OCI-LY1 (cell line): Measurements from ENCODE around the gene CLEC9A.
A peak's percentile ranks its signal among the peaks of the same experiment; 100 is the strongest.

Experiments used
- EZH2 ChIP-seq: fragments of 200-600 bp; sonication (generic), shearing (Covaris generic); IDR thresholded peaks from 2 replicates; pipeline ENCODE4 v1.8.0; 2017; ENCODE audit warnings: borderline replicate concordance, mixed run types, mild to moderate bottlenecking, antibody characterized with exemption, low read length, moderate library complexity, mixed read lengths
- TF ChIP-seq, protein P1 (sequence below): fragments of 200-600 bp; sonication (generic), shearing (Covaris generic); IDR thresholded peaks from 2 replicates; pipeline ENCODE4 v1.5.1; 2017; ENCODE audit warnings: mild to moderate bottlenecking, antibody characterized with exemption, low read length, moderate library complexity, mixed read lengths

DNA sequence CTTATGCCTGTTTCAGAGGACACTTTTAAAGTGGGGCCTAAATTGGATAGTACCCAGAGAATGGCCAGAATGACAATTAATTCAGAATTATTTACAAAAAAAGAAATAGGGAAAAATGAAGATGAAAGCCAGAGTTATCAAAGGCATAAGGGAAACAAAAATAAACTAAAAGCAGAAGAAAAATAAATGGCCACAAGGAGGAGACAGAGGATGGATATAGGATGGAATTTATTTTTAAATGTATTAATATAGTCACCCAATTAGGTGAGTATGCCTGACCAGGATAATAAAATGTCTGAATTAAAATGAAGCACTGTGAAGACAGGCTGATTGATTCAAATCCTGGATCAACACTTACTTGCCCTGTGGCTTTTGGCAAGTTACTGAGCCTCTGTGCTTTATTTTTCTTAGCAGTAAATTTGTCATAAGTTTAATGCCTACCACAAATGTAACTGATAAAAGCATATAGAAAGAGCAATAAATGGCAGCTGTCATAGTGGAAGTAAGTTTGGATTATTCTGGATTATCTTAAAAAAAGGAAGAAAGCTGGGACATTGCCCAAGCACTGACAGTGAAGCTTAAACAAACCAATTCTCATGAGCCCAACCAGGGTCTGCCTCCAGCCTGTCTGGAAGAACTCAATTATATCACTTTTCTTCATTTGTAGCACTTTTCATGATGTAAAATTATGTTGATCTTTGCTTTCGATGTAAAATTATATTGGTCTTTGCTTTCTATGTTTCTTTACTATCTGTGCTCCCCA is 3.5 kb downstream of the CLEC9A start:
- no peak for TF ChIP-seq EZH2
- TF ChIP-seq, protein P1, sequence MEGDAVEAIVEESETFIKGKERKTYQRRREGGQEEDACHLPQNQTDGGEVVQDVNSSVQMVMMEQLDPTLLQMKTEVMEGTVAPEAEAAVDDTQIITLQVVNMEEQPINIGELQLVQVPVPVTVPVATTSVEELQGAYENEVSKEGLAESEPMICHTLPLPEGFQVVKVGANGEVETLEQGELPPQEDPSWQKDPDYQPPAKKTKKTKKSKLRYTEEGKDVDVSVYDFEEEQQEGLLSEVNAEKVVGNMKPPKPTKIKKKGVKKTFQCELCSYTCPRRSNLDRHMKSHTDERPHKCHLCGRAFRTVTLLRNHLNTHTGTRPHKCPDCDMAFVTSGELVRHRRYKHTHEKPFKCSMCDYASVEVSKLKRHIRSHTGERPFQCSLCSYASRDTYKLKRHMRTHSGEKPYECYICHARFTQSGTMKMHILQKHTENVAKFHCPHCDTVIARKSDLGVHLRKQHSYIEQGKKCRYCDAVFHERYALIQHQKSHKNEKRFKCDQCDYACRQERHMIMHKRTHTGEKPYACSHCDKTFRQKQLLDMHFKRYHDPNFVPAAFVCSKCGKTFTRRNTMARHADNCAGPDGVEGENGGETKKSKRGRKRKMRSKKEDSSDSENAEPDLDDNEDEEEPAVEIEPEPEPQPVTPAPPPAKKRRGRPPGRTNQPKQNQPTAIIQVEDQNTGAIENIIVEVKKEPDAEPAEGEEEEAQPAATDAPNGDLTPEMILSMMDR = peak; percentile 60
